Measurements from ENCODE around the gene OIT3.
"Not testable (repeated sequence)": the region's sequence is repeated elsewhere in the genome, so short reads cannot be mapped to it uniquely, and the experiment has no call there.

The OIT3 gene

GRCh38 chr10:72893136-72893798, at the start of gene OIT3:
OIT3 (plus strand) TSS chr10:72893739; CDS start chr10:72893799, 60 bp downstream.
- no peak for DNase-seq

- DNase-seq, result no peak
These were observed 47.3 kb upstream of the OIT3 start for GRCh38 chr10:72846238-72846637.

- DNase-seq, result no peak
These were observed 45.9 kb upstream of the OIT3 start for GRCh38 chr10:72847681-72848080.

GRCh38 chr10:72850861-72851260, 42.7 kb upstream of the OIT3 start:
- no peak for DNase-seq

GRCh38 chr10:72851509-72851908, 42.0 kb upstream of the OIT3 start:
- DNase-seq, result no peak

- no peak for DNase-seq
These were observed 41.0 kb upstream of the OIT3 start for GRCh38 chr10:72852508-72852907.

- DNase-seq, result no peak
These were observed 38.4 kb upstream of the OIT3 start for GRCh38 chr10:72855129-72855528.

- no peak for DNase-seq
These were observed 37.7 kb upstream of the OIT3 start for GRCh38 chr10:72855790-72856189.

- DNase-seq, result no peak
These were observed 35.5 kb upstream of the OIT3 start for GRCh38 chr10:72858067-72858466.

- no peak for DNase-seq
These were observed 30.6 kb upstream of the OIT3 start for GRCh38 chr10:72862957-72863356.

GRCh38 chr10:72875250-72876055, 18.1 kb upstream of the OIT3 start:
- no peak for DNase-seq

GRCh38 chr10:72879245-72879644, 14.3 kb upstream of the OIT3 start:
- no peak for DNase-seq

GRCh38 chr10:72881291-72881690, 12.2 kb upstream of the OIT3 start:
- no peak for DNase-seq

- DNase-seq, result no peak
These were observed 9.7 kb upstream of the OIT3 start for GRCh38 chr10:72883861-72884260.

GRCh38 chr10:72885953-72886352, 7.6 kb upstream of the OIT3 start:
- DNase-seq, result no peak

GRCh38 chr10:72886621-72887020, 6.9 kb upstream of the OIT3 start:
- no peak for DNase-seq

GRCh38 chr10:72887043-72887442, 6.5 kb upstream of the OIT3 start:
- DNase-seq, result no peak

- no peak for DNase-seq
These were observed 5.3 kb upstream of the OIT3 start for GRCh38 chr10:72888151-72888638.

GRCh38 chr10:72889391-72889831, 4.1 kb upstream of the OIT3 start:
- peak; percentile 42 for DNase-seq

GRCh38 chr10:72890086-72890485, 3.5 kb upstream of the OIT3 start:
- DNase-seq, result no peak

GRCh38 chr10:72895236-72895850, 1.8 kb downstream of the OIT3 start:
- no peak for DNase-seq

- no peak for DNase-seq
These were observed 5.1 kb downstream of the OIT3 start for GRCh38 chr10:72898616-72899015.

GRCh38 chr10:72899545-72899944, 6.0 kb downstream of the OIT3 start:
- no peak for DNase-seq

GRCh38 chr10:72903941-72904446, 10.5 kb downstream of the OIT3 start:
- not testable (repeated sequence) for DNase-seq
